NCI-H1105 (cell line): ENCODE measurements around the gene C3.
"Not testable (repeated sequence)": the region's sequence is repeated elsewhere in the genome, so short reads cannot be mapped to it uniquely, and the experiment has no call there.

Source experiments
- DNase-seq: peaks from one replicate; lab custom pipeline; 2025; lab: John Stamatoyannopoulos, UW

C3 gene

DNA sequence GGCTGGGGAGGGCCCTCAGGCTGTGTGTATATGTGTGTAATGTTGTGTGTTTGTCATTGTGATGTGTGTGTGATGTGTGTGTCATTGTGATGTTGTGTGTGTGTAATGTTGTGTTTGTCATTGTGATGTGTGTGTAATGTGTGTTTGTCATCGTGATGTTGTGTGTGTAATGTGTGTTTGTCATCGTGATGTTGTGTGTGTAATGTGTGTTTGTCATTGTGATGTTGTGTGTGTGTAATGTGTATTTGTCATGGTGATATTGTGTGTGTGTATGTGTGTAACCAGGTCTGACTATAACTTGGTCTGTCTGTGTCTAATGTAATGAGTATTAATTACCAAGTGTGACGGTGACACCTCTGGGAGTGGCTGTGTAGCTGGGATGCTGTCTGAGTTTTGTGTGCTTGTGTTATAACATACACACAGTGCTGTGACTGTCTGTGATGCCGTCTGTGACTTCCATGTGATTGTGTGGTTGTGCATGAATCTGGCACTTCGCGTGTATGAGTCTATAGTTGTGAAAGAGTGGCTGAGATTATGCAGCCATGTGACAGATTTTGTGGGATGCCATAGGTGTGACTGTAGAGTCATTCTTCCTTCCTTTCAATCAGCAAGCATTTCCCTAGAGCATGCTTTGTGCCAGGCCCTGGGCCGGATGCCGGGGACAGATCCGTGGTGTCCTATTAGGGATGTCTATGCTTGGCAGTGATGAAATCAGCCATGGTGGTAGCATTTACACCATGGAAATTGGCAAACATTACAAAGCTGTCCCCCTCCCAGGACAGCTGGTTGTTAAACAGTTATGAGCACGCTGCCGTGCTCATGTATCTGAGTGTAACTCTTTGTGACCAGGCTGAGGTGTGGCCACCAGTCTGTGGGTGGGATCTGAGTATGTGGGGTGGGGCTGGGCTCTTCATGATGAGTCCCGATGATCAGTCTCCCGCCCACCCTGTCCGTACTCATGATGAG, 56.9 kb downstream of the C3 start:
- DNase-seq, result no peak

DNA sequence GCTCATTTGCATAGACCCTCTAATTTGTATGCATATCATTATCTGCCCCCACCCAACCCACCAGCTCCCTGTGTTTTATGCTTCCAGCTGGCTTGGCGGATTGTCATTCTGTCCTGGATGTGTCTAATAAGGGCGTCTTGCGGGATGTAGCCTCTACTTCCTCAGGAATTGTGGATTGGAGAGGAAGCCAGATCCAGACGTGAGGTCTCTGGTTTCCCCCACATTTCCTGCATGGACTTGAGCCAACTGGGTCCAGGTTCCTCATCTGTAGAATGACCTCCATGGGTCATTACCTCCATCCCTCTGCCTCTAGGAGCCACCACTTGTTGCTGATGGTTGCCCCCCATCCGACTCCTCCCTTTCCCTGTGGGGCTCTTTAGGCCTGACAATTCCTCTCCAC, 57.7 kb downstream of the C3 start:
- no peak for DNase-seq

GRCh38 chr19:6661509-6662244, 58.8 kb downstream of the C3 start:
- not testable (repeated sequence) for DNase-seq

GRCh38 chr19:6660930-6661329, 59.5 kb downstream of the C3 start:
- DNase-seq, result no peak

GRCh38 chr19:6656390-6656789, 64.1 kb downstream of the C3 start:
- DNase-seq, result not testable (repeated sequence)

DNA sequence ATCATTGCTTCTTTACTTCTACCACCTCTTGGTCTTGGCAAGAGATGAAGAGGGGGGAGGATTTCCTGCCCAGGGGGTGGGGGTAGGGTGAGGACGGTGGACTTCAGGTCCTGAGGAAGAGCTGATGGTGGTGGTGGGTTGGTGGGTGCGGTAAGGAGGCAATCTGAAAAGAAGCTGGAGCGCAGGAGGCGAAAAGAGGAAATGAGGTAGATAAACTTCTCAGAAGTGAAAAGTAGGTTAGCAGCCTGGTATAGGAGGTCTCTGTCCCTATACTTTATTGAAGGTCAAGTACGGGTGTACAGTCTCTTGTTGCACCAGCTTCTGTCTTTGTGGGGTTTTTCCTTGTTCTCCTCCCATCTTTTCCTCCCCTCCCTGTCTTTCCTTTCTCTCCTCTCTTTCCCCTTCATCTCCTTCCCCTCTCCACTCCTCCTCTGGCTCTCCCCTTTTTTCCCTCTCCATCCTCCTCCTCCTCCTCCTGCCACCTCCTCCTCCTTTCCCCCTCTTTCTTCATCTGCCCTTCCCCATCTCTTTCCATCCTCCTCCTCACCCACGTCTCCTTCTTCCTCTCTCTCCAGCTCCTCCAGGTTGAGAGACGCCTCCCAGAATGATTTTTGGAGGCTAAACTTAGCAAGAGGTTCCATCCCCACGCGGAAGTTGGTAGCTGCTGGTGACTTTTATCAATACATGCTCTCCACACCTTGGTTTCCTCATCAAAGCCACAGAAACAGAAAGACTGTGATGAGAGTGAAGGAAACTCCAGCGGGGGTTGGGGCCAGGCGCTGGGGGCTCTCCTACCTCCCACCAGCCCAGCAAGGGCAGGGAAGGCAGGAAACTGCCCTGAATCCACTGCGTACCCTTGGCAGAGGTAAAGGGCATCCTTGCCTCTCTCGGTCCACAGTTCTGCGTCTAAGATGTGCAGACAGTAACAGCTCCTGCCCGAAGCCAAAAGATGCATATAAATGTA, 65.8 kb downstream of the C3 start:
- no peak for DNase-seq

GRCh38 chr19:6652805-6653094, 67.7 kb downstream of the C3 start:
- no peak for DNase-seq

DNA sequence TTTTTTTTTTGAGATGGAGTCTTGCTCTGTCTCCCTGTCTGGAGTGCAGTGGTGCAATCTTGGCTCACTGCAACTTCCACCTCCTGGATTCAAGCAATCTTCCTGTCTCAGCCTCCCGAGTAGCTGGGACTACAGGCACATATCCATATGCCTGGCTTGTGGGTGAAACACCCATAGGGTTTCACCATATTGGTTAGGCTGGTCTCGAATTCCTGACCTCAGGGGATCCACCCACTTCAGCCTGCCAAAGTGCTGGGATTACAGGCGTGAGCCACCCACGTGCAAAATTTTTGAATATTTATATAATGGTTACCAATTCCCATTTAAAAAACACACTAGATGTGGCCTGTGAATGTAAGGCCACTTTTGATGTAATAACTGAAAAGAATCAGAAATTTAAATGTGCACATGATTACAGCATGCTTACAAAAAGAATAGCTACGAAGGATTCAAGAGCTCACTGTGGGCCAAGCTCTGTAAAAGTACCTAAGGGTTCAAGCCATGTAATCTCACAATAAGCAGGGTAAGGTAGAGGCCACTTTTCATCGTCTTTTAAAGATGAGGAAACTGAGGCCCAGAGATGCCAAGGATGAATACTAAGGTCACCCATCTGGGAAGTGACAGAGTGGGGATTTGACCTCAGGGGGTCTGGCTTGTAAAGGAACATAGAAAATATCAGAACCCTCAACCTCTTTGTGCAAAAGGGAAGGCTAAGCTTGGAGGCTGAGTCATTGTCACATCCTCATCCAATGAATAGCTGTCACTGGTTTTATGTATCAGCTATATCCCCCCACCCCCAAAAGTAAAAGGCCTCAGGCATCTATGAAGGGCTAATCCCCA, 68.3 kb downstream of the C3 start:
- DNase-seq, result no peak

GRCh38 chr19:6649185-6649584, 71.3 kb downstream of the C3 start:
- no peak for DNase-seq

DNA sequence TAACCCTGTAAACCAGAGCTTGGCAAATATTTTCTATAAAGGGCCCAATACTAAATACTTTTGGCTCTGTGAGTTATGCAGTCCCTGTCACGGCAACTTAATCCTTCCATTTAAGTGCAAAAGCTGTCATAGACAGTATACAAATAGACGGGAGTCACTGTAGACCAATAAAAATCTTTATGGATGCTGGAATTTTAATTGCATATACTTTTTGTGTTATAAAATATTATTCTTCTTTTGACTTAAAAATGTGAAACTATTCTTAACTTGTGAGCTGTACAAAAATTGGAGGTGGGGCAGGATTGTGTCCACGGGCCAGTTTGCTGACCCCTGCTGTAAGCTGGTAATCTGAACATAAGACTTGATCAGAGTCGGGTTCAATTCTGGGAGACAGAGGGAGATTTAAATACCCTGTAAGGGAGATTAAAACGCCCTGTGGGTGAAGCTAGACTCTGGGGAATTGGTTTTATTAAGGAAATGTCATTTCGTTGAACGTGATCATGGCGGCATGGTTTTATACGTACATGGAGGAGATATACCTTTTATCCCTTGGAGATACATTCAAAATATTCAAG, 72.2 kb downstream of the C3 start:
- no peak for DNase-seq

DNA sequence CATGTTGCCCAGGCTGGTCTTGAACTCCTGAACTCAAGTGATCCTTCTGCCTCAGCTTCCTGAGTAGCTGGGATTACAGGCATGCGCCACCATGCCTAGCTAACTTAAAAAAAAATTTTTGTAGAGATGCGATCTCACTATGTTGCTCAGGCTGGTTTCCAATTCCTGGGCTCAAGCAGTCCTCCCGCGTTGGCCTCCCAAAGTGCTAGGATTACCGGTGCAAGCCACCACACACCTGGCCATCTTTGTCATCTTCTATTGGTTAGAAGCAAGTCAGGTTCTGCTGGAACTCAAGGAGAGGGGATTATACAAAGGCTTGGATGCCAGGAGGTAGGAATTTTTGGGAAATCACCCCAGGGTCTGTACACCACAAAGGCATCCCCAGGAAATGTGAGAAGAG, 75.7 kb downstream of the C3 start:
- DNase-seq, result no peak

DNA sequence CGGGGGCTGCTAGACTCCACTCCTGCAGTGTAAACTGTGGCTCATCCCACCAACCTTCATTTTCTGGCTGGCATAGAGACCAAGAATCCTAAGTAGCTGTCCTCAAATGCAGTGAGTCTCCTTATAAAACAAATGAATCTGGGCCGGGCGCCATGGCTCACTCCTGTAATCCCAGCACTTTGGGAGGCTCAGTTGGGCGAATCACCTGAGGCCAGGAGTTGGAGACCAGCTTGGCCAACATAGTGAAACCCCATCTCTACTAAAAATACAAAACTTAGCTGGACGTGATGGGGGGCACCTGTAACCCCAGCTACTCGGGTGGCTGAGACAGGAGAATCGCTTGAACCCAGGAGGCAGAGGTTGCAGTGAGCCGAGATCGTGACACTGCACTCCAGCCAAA, 80.1 kb downstream of the C3 start:
- not testable (repeated sequence) for DNase-seq

GRCh38 chr19:6639439-6639838, 81.0 kb downstream of the C3 start:
- DNase-seq, result no peak

GRCh38 chr19:6633456-6633813, 87.0 kb downstream of the C3 start:
- not testable (repeated sequence) for DNase-seq

GRCh38 chr19:6632747-6633455, 87.5 kb downstream of the C3 start:
- peak; percentile 11 for DNase-seq

DNA sequence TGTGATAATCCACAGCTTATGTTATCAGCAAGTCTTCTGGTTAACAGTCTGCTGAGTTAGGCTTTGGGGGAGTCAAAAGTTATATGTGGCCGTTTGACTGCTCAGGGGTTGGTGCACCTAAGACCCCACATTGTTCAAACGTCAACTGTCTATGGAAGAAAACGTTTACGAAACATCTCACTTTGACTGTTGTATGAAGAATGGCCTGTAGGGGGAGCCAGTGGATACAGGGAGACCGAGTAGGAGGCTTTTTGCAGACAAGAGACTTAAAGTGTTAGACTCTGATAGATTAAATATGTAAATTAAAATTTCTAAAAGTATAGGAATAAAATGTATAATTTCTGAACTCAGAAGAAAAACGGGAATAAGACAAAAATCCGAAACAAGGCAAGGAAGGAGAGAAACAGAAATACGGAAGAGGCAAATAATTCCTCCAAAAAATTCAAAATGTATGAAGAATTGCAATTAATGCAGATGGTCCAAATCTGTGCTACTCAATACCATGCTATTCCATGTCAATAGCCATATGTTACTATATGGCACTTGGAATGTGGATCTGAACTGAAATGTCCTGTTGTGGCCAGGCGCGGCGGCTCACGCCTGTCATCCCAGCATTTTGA, 88.3 kb downstream of the C3 start:
- DNase-seq, result peak; percentile 42
